ENCODE data around the gene ARMC2. TPM values are rescaled to one million over a fixed set of nuclear protein-coding genes. Genes with fewer than 3 reads are reported as not detected.

Gene ARMC2
- total and polyA plus RNA-seq, 2 of the 8 experiments (the other 6 are each of a cell fraction or from before 2014, with no cell fraction given): 1.6 to 4.4 TPM

DNA sequence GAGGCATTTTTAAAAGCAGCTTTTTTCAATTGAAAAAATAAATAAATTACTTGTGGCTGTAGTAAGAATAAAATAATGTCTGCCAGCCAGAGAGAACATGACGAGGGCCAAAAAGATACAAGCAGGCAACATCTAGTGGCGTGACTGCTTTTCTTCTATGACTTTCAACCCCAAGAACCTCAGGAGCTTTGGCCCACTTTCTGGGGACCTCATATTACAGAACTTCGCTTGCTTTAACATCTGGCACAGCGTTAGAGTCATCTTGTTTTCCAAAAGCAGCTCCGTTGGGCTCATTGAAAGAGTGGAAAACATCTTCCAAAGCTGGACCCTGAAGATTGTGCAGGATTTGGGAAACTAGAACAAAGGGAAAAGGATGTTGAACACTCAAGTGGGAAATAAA lies 67.0 kb downstream of the ARMC2 start:
- CTCF ChIA-PET (ENCODE audit: partially characterized antibody): interaction anchor here (0.6 to 7.4 kb wide), 26 partner anchors 9 to 374 kb away, joined by 3 to 50 read pairs (median 6); no protein-coding TSS in a partner anchor

More for the DNA sequence above, 67.0 kb downstream of the ARMC2 start:
- Histone ChIP-seq H3K4me1 (replicated peaks in 1 of 4; ENCODE audit: control insufficient read depth in 3 of 4, insufficient read depth in 4 of 4, low read length in 3 of 4) (no peaks in the 10 kb centered on the region; a peak in 1 of 7 replicates), H3K27ac (ENCODE audit: low read depth, low read length) (no peak overlapping the region), H3K23ac (ENCODE audit: insufficient read length) (no peak overlapping the region), H3K56ac (replicated peaks; ENCODE audit: insufficient read length, low read depth, low read length) (no peak overlapping the region), H3K27me3 (replicated peaks in 1 of 4; ENCODE audit: control insufficient read depth in 3 of 4, extremely low read depth in 1 of 4, insufficient read depth in 3 of 4, low read length in 3 of 4) (no peaks in the 10 kb centered on the region; a peak in 1 of 7 replicates), H4K20me1 (replicated peaks in 1 of 2; ENCODE audit: control insufficient read depth in 1 of 2, insufficient read depth in 2 of 2, low read length in 2 of 2) (no peaks in the 10 kb centered on the region), H3K79me2 (ENCODE audit: control insufficient read depth in 1 of 2, insufficient read depth in 2 of 2, low read length in 2 of 2) (no peaks in the 10 kb centered on the region), H3K14ac (ENCODE audit: insufficient read length) (no peak overlapping the region), H2AFZ (ENCODE audit: low read length) (no peak overlapping the region), H3K4me2 (ENCODE audit: insufficient read depth in 1 of 2, low read depth in 2 of 2, low read length in 2 of 2) (no peak overlapping the region), H2BK20ac (ENCODE audit: low read length) (no peak overlapping the region), H2BK12ac (ENCODE audit: low read depth, low read length) (no peak overlapping the region), H2AK5ac (ENCODE audit: low read depth, low read length) (no peak overlapping the region), H3K4me3 (ENCODE audit: extremely low read depth in 1 of 4, insufficient read depth in 2 of 4, low read depth in 3 of 4, low read length in 4 of 4) (no peak overlapping the region), H3K18ac (ENCODE audit: extremely low read depth, low read length) (no peak overlapping the region), H4K8ac (ENCODE audit: extremely low read depth, insufficient read depth, low read length) (no peak overlapping the region), H4K5ac (ENCODE audit: insufficient read length, low read depth, low read length) (no peak overlapping the region), H3K4ac (replicated peaks; ENCODE audit: insufficient read length, low read depth, low read length) (no peak overlapping the region), H3K9ac (replicated peaks in 1 of 4; ENCODE audit: extremely low read depth in 1 of 4, low read depth in 3 of 4, low read length in 3 of 4) (no peak overlapping the region), H3K23me2 (ENCODE audit: low read depth, low read length) (no peaks in the 10 kb centered on the region), H2BK5ac (ENCODE audit: low read depth, low read length) (no peak overlapping the region), H3K36me3 (ENCODE audit: control insufficient read depth in 2 of 4, insufficient read depth in 4 of 4, low read length in 3 of 4) (no peaks in the 10 kb centered on the region), H3K79me1 (ENCODE audit: low read depth, low read length) (no peaks in the 10 kb centered on the region), H2BK15ac (ENCODE audit: low read length) (no peak overlapping the region), H3K9me3 (ENCODE audit: insufficient read depth in 2 of 2, low read depth in 1 of 2, low read length in 1 of 2) (no peaks in the 10 kb centered on the region), H4K91ac (replicated peaks; ENCODE audit: insufficient read length, low read length) (no peak overlapping the region), H2BK120ac (replicated peaks; ENCODE audit: low read depth, low read length) (no peak overlapping the region)
- 94% methylated on average over 5 of the region's 5 CpGs; no CpG with 5 or more reads in 1 of the 2 experiments for WGBS, 2 experiments (ENCODE audit: extremely low coverage in 1 of 2, insufficient coverage in 1 of 2, insufficient read length in 1 of 2, insufficient replicate concordance in 2 of 2, low coverage in 1 of 2, low lambda C conversion rate in 2 of 2, missing lambda C conversion rate in 1 of 2)
- no peak for DNase-seq (ENCODE audit: low read depth in 1 of 2, low spot score in 2 of 2)
- no peak for TF ChIP-seq TEAD4 (IDR thresholded peaks at IDR 0.05; ENCODE audit: low read depth, low read length)
- TF ChIP-seq, protein P1, sequence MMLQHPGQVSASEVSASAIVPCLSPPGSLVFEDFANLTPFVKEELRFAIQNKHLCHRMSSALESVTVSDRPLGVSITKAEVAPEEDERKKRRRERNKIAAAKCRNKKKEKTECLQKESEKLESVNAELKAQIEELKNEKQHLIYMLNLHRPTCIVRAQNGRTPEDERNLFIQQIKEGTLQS (IDR thresholded peaks at IDR 0.05; ENCODE audit: insufficient read depth, low read depth, low read length): no peak
- TF ChIP-seq CTBP2 (IDR thresholded peaks at IDR 0.05; ENCODE audit: borderline replicate concordance, insufficient read depth, insufficient read length, low read length): no peak
- FAIRE-seq: no peak
- POLR2A ChIA-PET (ENCODE audit: partially characterized antibody): interaction anchor here (1.3 kb wide), 1 partner anchor 8 kb away, joined by 3 read pairs; no protein-coding TSS in a partner anchor

Data from H1 (cell line).